ENCODE data around the gene CHMP2B.

Gene CHMP2B

DNA sequence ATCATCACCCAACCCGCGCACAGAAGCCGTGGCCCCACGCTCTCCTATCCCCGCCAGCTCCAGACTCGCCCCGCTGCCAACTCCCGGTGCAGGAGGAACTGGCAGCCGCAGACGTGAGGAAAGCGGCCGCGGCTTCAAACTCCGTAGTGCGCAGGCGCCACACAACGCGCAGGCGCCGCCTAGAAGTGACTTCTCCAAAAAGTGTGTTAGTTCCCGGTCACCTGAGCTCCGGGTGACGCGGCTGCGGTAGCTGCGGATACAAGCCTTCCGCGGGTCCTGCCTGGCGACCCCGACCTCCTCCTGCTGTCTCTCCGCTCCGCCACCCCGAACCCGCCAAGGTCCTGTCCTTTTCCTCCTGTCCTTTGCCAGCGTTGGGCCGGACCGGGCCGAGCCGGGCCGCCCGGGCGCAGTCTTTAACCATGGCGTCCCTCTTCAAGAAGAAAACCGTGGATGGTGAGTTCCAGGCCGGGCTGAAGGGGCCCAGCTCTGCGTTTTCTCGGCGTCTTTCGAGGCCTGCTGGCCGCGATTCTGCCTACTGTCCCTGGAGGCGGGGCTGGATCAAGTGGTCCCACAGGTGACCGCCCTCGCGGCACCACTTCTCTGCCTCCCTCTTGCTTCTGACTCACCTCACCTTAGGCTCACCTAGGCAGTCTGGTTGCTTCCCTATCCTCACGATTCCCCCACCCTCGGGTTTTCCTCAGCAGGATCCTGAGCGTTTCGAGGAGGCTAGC, at the start of gene CHMP2B:
TSS of gene CHMP2B (plus strand) at position 206 of the 731 bp plus-strand sequence. CDS start at position 420, 214 bp downstream.
- peak; percentile 82 for DNase-seq (ENCODE audit: low read depth)

DNA sequence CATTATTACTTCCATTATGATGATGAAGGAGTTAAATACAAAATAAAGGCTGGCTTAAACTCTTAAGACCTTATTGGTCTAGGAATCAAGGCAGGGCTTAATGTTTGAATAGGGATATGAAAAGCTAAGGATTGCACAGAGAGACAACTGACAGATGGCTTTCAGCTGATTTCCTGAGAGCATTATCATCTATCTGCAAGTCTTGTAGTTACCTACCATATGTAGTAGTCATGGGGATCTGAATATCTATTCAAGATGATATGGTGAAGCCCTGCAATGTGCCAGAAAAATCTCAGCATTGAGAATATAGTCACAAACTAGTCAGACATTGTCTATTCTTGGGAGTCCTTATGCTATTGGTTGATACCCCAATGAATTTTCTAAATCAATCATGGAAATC, 47.5 kb upstream of the CHMP2B start:
- DNase-seq (ENCODE audit: low read depth): no peak

- DNase-seq (ENCODE audit: low read depth): no peak
Measured at GRCh38 chr3:87181551-87181950, 45.6 kb upstream of the CHMP2B start.

- no peak for DNase-seq (ENCODE audit: low read depth)
Measured at GRCh38 chr3:87182023-87182422, 45.1 kb upstream of the CHMP2B start.

GRCh38 chr3:87186608-87187159, 40.4 kb upstream of the CHMP2B start:
- DNase-seq (ENCODE audit: low read depth): no peak

- no peak for DNase-seq (ENCODE audit: low read depth)
Measured at GRCh38 chr3:87191175-87191574, 35.9 kb upstream of the CHMP2B start.

DNA sequence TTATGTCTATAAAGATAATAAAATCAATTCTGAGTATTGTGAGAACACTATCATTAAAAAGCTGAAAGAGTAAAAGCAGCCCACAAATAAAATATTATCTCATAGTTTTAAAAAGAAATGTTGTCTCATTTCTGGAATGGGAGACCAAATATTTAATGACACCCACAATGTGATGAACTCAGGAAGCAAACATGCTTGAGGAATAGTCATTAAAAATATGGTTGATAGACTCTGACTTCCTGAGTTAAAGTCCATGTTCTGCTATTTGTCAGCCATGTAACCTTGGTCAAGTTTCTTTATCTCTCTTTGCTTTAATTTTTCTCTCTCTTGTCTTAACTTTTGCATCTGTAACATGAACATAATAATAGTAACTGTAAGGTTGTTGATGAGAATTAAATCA, 35.5 kb upstream of the CHMP2B start:
- DNase-seq (ENCODE audit: low read depth): no peak

DNA sequence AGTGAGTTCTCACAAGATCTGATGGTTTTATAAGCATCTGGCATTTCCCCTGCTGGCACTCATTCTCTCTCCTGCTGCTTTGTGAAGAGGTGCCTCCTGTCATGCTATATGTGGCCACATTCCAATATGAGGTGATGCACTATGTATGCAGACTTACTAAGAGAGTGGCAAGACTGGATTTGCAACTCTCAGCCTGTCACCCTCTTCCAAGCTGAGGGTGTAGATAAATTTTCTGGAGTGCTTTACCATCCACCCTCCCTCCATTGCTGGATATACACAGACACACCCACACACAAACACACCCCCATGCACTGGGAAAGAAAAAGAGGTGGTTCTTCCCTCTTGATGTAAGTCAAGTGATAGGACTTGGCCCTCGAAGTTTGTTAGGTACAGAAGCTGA, 30.2 kb upstream of the CHMP2B start:
- no peak for DNase-seq (ENCODE audit: low read depth)

DNA sequence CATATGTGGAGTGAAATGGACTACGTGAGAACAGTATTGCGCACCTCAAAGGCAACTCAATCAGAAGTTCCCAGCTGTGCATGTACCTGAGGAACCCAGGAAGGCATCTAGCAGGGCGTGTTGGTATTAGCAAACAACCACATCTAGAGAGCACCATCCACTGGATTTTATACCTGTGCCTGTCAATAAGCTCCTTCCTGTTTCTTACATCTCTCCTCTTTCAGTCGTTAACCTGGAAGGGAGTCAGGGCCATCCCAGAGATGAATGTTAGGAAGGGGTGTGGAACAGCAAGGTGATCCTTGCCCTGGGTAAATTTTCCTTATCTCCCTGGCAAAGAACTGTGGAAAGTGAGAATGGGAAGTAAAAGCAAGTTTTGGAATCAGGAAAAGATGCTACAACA, 29.6 kb upstream of the CHMP2B start:
- no peak for DNase-seq (ENCODE audit: low read depth)

- no peak for DNase-seq (ENCODE audit: low read depth)
Measured at GRCh38 chr3:87198774-87199173, 28.3 kb upstream of the CHMP2B start.

DNA sequence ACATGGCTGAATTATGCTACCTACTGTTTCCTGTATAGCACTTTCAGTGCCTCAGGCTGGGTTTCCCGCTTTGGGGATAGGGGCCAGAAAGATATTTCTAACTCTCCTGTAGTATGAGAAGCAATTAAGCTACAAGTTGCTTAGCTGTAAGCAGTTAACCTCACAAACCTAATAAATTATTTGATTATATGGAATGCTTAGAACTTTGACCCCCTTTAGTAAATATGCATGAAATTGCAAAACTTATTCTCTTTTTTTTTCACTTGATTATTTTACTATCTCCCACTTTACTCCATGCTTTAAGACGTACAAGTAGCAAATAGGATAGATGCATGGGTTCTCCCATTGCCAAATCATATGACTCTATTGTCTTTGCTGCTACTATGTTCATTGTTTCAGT, 27.5 kb upstream of the CHMP2B start:
- no peak for DNase-seq (ENCODE audit: low read depth)

GRCh38 chr3:87200060-87200647, 27.0 kb upstream of the CHMP2B start:
- no peak for DNase-seq (ENCODE audit: low read depth)

- DNase-seq (ENCODE audit: low read depth): no peak
Measured at GRCh38 chr3:87201727-87202126, 25.4 kb upstream of the CHMP2B start.

DNA sequence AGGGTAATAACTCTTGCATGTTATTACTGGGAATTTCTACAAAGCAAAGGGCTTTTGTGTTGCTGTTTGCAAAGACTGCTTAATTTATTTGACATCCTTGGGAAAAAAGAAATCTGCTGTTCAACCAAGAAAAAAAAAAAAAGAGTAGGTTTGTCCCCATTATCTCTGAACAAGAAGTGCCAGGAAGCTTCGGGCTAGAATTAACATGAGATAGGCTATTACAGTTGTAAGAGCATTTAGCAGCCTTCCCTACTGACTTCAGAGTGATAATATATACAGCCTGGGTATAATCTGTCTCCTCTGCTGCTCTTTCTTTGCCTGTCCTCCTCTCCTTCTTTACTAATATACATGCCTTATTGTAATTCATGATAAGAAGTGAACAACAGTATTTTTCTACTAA, 23.3 kb upstream of the CHMP2B start:
- DNase-seq (ENCODE audit: low read depth): no peak

DNA sequence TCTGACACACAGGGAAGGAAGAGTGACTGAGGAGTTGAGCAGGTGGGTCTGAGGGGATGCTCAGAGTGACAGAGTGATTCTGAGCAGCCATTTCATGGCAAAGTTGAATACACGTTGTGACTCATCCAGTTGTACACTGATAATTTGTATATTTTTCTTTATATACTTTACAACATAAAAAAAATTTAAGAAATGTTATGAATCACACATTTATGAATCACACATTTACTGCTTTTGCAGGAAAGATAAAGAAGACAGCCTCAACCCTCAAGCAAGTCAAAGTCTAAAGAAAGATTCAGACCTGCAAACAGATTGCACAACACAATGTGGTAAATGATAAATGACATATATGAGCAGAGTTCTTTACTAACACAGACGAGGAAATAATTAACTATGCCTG, 21.0 kb upstream of the CHMP2B start:
- no peak for DNase-seq (ENCODE audit: low read depth)

DNA sequence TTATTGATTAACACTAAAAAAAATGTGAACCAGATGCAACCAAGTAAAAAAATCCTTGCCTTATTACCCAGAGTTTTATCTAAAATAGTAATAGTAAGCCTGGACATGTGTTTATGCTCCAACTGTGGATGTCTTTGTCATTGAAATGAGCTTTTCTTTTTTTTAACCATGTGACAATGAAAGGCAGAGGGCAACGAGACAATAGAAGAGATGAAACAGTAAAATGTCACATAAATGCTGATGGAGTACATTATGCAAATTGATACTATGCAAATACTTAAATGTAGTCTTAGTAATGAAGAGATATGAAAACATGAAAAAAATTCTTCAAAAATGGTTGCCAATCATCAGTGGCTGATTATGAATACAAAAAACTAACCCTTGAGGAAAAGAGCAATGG, 20.5 kb upstream of the CHMP2B start:
- DNase-seq (ENCODE audit: low read depth): no peak

- no peak for DNase-seq (ENCODE audit: low read depth)
Measured at GRCh38 chr3:87207460-87207859, 19.6 kb upstream of the CHMP2B start.

DNA sequence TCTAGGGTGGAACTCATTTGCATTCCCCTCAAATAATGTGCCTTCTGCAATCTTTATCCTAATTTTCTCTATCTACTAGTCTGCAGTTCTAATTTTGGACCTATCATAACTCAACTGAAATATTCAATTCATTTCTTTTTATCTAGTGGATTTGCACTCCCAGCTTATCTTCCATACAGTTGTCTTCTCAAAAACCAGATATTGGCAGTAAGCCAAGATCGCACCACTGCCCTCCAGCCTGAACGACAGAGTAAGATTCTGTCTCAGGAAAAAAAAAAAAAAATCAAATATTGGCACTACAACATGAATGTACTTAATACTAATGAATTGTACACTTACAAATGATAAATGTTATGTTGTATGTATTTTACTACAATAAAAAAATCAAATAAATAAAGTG, 18.0 kb upstream of the CHMP2B start:
- no peak for DNase-seq (ENCODE audit: low read depth)

- DNase-seq (ENCODE audit: low read depth): no peak
Measured at GRCh38 chr3:87218560-87218959, 8.5 kb upstream of the CHMP2B start.

- no peak for DNase-seq (ENCODE audit: low read depth)
Measured at GRCh38 chr3:87219611-87220010, 7.5 kb upstream of the CHMP2B start.

DNA sequence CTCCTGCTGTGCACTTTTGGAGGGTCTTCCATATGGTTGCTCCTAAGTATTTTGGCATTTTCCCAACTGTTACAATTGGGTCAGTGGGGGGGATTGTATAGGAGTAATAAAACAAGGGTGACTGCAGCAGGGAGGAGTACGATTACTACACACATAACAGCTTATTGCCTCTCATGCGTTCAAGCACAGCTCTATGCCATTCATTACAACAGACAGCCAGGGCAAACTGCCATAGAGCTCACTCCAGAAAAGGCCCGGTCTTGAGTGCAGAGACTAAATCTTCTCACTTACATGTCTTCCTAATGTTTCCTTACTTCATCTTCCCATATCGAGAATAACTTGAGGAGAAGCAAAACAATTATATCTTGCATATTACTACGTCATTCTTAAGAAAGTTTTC, 1.4 kb upstream of the CHMP2B start:
- no peak for DNase-seq (ENCODE audit: low read depth)

GRCh38 chr3:87227835-87228144, 681 bp downstream of the CHMP2B start:
- DNase-seq (ENCODE audit: low read depth): no peak

GRCh38 chr3:87228316-87228715, 1.2 kb downstream of the CHMP2B start:
- DNase-seq (ENCODE audit: low read depth): no peak

DNA sequence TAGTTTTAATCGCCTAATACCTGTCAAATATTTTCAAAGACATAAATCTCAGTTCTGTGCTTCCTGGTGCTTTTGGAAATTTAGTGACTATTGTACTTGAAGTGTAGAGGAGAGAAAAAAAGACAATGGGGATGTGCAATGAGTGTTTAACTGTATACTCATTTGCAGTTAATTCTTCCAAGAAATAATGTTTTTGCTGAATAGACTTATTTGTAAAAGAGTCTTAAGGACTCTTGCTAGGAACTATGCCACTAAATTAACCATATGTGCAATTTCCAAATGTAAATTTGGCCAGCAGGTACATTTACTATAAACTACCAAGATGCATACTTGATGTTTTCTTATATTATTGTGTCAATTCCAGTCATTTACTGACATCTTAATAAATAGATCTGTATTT, 2.0 kb downstream of the CHMP2B start:
- DNase-seq (ENCODE audit: low read depth): no peak

All from activated gamma-delta T cell treated with anti-CD3 and anti-CD28 coated beads, Interleukin-2, amount 50 U/mL, for 16 hours (primary cell).